Motor neuron (in vitro differentiated cells): ENCODE results near the gene NT5C3B. TPM values are rescaled to one million over a fixed set of nuclear protein-coding genes. Genes with fewer than 3 reads are reported as not detected.

ENCODE experiments used
- ATAC-seq, 8 experiments: fragments of 200-7000 bp; cut with Tn5 transposase; replicated peaks in 6 of 8; 2 replicates each; pipeline ENCODE4 v1.8.0; 2021; ENCODE audit warnings: mild to moderate bottlenecking in 8 of 8, moderate library complexity in 8 of 8
- H3K27ac ChIP-seq, 2 donors: fragments of 250-450 bp; sonication (Bioruptor Pico); 2 replicates each; pipeline ENCODE4 v1.9.0; 2021; ENCODE audit warnings: antibody characterized with exemption in 2 of 2, mild to moderate bottlenecking in 2 of 2, moderate library complexity in 1 of 2
- H3K4me1 ChIP-seq, 2 donors: fragments of 250-450 bp; sonication (Bioruptor Pico); replicated peaks in 1 of 2; 2 replicates each; pipeline ENCODE4 v1.6.1; 2021; ENCODE audit warnings: antibody characterized with exemption in 2 of 2, mild to moderate bottlenecking in 2 of 2, moderate library complexity in 1 of 2
- H3K4me3 ChIP-seq, 5 donors: fragments of 250-450 bp; sonication (Bioruptor Pico); 2 replicates each; pipeline ENCODE4 v1.9.0; 2021; ENCODE audit warnings: antibody characterized with exemption in 5 of 5, mild to moderate bottlenecking in 5 of 5, moderate library complexity in 4 of 5
- WGBS, 10 experiments: fragments of 450-650 bp; shearing (Covaris generic); methylation state at CpG; one replicate each; pipeline ENCODE4 v1.0.0; 2022; 5-methylcytosine and 5-hydroxymethylcytosine counted together
- in situ Hi-C, 9 experiments: fragments of 400-800 bp; cut with MboI; loops; one replicate each; pipeline ENCODE4 v1.15.0; 2021; ENCODE audit warnings: low sequenced_read_pairs in 9 of 9, low pct_unique_long_range_greater_than_20kb in 2 of 9; ENCODE audit not compliant: unreplicated experiment in 9 of 9
- total RNA-seq, 8 experiments: library from RNA; unstranded; fragments of 300-600 nt; gene quantifications; 2 replicates each; pipeline versions ENCODE4 v1.2.3 to v1.2.4, GENCODE V29; 2022

Gene NT5C3B
- total RNA-seq, 8 experiments from 2014 or later, result 55.9 to 126 (median 104) TPM

DNA sequence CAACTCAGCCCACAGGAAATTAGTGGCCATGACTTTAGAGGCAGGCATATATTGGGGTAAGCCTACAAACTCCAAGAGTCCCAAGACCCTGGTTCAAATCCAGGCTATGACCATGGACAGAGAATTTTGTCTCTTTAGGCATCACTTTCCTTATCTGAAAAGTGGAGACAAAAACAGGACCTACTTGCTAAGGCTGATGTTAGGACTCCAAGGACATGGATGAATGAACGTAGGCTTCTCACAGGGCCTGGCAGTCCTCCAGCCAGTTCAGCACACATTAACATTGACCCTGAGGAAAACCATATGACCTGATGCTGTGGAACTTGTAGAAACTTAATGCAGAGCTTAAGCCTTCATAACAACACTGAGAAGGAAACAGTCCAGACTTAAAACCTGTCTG lies 21.8 kb downstream of the NT5C3B start:
- ATAC-seq, result no peak
- Histone ChIP-seq H3K4me3 (peak overlapping the region in 4 of 5 donors; percentile 77 to 96 (median 86)), H3K27ac (peak overlapping the region in 1 of 2 donors; percentile 93), H3K4me1 (peaks cover 6 to 21% of the 10 kb centered on the region in 2 donors)
- in situ Hi-C loops, result no loop called here
- WGBS, 10 experiments, result 67 to 83% (median 80%) methylated on average over 1 of the region's 1 CpG; no CpG with 5 or more reads in 7 of the 10 experiments

DNA sequence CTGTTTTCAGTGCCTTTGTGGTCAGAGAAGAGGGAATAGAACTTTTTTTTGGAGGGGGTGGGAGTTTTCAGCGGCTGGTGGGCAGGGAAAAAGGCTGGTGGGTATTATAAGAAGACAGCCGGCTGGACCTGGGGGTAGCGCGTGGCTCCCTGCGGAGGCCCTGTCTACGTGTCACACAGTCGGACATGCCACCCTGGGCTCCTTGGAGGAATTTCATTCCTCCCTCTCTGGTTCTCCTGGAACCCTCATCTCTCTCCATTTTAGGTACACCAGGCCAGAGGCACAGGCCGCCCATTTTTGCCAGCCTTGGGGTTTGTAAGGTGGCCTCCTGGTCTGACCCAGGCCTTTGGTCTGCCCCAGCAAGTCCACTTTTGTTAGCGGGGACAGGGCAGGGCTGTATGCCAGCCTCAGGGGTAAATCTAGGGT lies 22.3 kb downstream of the NT5C3B start:
- in situ Hi-C loops, result no loop called here
- WGBS, 10 experiments, result 26 to 80% (median 47%) methylated on average over 1 to 4 of the region's 9 CpGs; no CpG with 5 or more reads in 7 of the 10 experiments
- Histone ChIP-seq H3K4me1 (peaks cover 6 to 21% of the 10 kb centered on the region in 2 donors), H3K27ac (peak overlapping the region; percentile 89 to 93), H3K4me3 (peak overlapping the region; percentile 77 to 96 (median 80))
- no peak for ATAC-seq

DNA sequence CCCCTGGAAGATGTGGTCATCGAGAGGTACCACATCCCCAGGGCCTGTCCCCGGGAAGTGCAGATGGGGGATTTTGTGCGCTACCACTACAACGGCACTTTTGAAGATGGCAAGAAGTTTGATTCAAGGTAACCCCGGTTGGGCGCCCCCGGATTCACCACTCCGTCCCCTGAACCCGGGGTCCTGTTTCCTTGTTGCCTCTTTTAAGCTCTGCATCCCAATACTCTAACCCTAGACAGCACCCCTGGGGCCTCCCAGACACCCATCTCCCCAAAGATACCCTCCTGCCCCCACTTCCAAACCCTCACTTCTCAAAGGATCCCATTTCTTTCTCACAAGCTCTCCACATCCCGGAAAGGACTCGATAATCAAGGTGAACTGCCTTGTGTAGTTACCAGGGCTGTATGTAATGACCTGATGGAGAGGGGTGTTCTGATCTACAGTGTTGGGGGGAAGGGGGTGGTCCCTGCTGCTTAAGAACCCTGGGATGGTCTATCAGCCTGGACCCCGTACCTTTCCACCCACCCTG lies 22.8 kb downstream of the NT5C3B start:
- Histone ChIP-seq H3K4me1 (peaks cover 6 to 21% of the 10 kb centered on the region in 2 donors), H3K27ac (peak overlapping the region; percentile 89 to 93), H3K4me3 (peak overlapping the region; percentile 77 to 96 (median 80))
- in situ Hi-C loops, result no loop called here
- ATAC-seq, result peak in 1 of 8 experiments; percentile 1
- 11 to 20% methylated on average over 2 to 7 of the region's 12 CpGs; no CpG with 5 or more reads in 8 of the 10 experiments for WGBS, 10 experiments

DNA sequence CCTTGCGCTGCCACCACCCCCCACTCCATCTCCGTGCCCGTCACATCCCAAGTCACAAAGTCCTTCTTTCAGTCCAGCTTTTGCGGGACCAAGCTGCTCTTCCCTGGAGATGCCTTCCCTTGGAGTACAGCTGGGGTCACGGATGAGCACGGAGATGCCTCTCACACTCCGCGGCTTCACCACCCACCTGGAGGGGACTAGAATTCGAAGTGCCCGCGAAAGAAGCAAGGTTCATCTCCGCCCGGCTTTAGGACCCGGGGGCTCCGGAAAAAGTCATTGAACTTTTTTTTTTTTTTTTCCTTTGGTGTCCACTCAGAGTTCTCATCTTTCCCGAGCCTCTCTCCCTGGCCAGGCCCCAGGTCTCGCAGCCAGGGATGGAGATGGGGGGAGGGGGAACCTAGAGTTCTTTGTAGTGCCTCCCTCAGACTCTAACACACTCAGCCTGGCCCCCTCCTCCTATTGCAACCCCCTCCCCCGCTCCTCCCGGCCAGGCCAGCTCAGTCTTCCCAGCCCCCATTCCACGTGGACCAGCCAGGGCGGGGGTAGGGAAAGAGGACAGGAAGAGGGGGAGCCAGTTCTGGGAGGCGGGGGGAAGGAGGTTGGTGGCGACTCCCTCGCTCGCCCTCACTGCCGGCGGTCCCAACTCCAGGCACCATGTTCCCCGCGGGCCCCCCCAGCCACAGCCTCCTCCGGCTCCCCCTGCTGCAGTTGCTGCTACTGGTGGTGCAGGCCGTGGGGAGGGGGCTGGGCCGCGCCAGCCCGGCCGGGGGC lies 23.5 kb downstream of the NT5C3B start, which contains the start of gene FKBP10:
Gene FKBP10 (plus strand): TSS at position 624 of the 771 bp plus-strand sequence. CDS start 31 bp downstream, at position 655.
- H3K4me3 ChIP-seq, result peak within 1 kb of the TSS; percentile 77 to 96 (median 80)
- peak within 1 kb of the TSS; percentile 89 to 93 for H3K27ac ChIP-seq
- ATAC-seq, result peak; percentile 48 to 79 (median 77)
- peaks cover 6 to 21% of the 10 kb centered on the region in 2 donors for H3K4me1 ChIP-seq
- WGBS, 10 experiments, result 0 to 2% (median 0%) methylated on average over 1 to 15 of the region's 35 CpGs; no CpG with 5 or more reads in 4 of the 10 experiments
- in situ Hi-C loops, result no loop called here

DNA sequence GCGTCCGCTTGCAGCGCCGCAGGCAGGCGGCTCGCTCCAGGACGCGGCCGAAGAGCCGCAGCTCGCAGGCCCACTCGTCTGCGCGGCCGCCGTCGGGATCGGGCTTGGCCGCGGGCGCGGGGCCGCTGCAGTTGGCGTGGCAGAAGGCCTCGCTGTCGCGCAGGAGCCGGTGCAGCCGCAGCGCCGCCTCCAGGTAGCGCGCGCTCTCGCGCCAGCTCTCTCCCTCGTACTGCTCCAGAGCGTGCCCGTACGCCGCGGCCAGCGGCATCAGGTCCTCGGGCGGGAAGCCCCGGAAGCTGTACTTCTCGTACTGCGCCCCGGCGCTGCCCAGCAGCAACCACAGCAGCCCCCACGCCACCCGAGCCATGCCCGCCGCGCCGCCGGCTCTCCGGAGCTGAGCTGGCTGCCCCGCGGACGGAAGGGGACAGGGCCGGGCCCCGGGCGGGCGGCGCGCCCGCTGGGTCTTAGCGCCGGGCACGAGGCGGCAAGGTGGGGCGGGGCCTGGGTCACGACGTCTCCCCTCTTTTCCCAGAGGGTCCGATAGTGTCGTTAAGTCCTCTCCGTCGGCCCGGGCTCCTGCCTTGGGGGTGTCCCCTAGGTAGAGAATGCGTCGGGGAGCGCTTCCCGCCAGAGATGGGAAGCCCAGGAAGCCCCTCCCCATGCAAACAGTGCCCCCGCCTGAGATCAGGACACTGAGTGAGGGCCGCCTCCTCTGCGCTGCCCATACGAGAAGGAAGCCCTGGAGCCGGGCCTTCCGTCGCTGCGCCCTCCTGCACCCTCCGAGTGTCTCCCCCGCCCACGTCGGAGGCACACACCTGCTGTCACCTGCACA lies 24.3 kb downstream of the NT5C3B start, which contains the start of gene P3H4:
Gene P3H4 (minus strand): TSS at position 401 of the 832 bp plus-strand sequence. CDS start 34 bp downstream, at position 367.
- H3K4me3 ChIP-seq, result peak within 1 kb of the TSS; percentile 77 to 96 (median 80)
- in situ Hi-C loops, result no loop called here
- ATAC-seq, result peak; percentile 68 to 81 (median 72)
- 0 to 4% (median 0%) methylated on average over 4 to 27 of the region's 96 CpGs; no CpG with 5 or more reads in 7 of the 10 experiments for WGBS, 10 experiments
- peak within 1 kb of the TSS; percentile 89 to 93 for H3K27ac ChIP-seq
- peaks cover 6 to 21% of the 10 kb centered on the region in 2 donors for H3K4me1 ChIP-seq

DNA sequence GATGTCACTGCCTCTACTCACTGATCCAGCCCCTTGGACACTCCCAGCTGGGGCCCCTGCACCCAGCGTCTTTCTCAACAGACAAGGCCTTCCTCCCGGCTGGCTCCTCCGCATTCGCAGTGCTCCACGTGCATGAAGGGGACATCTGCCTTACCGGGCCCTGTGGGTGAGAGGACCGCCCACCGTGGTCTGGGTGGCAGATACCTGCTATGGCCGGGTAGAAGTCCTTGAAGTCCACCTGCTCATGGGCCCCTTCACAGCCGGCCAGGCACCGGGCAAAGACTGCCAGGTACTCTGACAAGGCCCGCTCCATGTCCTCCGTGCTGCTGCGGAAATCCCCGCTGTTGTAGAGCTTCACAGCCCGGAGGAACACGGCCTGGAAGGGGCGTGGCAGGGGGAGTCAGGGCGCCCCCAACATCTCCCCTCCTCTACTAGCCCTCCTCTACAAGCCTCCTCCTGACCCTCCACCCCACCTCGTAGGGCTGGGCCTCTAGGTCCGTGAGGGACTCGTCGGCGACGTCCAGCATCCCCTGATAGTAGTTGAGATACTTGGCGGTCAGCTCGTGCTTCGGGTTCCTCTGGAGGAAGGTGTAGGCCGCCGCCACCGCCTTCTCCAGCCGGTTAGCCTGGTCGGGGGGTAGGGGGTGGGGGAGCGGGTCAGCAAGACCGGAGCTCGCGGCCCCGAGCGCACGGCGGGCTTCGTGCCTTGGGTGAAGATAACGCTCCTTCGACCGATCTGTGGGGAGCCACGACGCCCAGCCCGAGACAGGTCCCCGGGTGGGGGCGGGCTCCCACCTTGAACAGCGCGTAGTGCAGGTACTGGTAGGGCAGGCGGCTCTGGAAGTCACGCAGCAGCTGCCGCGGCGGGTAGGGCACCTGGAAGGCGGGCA lies 25.1 kb downstream of the NT5C3B start:
- in situ Hi-C loops, result no loop called here
- ATAC-seq, result peak in 4 of 8 experiments; percentile 1 to 4 (median 2)
- Histone ChIP-seq H3K27ac (peak overlapping the region; percentile 89 to 93), H3K4me3 (peak overlapping the region; percentile 77 to 96 (median 80)), H3K4me1 (peaks cover 6 to 21% of the 10 kb centered on the region in 2 donors)
- 3 to 21% methylated on average over 4 to 14 of the region's 58 CpGs; no CpG with 5 or more reads in 8 of the 10 experiments for WGBS, 10 experiments

DNA sequence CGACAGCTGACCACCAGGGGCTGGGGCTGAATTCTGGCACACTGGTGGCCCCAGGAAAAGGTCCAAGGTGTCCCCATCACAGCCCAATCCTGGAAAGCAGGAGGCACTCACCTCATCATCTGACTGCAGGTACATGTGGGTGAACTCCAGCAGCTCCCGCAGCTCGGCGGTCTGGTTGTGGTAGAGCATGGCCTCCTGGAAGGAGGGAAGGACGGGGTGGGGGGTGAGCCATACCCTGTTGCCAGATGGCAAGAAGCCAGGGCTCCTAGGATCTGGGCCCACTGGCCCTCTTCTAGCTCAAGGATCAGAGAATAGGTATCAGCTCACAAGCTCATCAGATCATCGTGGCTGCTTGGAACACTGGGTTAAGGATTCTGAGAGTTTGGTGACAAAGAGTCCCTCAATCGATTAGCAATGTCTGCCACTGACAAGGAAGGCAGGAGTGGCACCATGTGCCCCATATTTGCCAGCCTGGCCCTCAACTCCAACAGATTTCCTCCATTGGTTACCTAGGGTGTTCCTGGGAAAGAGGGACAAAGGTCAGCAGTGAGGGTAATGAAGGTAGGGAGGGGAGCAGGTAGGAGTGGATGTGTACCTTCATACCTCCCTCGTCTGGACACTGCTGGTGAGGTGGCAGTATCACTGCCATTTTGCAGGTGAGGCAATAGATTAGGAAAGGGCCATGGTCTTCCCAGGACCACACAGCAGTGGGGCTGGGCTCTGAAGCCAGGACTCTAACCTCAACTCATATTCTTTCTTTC lies 29.2 kb downstream of the NT5C3B start:
- H3K4me3 ChIP-seq, result no peak overlapping the region
- no peak for ATAC-seq
- H3K4me1 ChIP-seq, result peaks cover 6 to 13% of the 10 kb centered on the region in 2 donors
- H3K27ac ChIP-seq, result no peak overlapping the region
- in situ Hi-C loops, result loop anchor here in 1 of 9 experiments (10.0 kb wide), 1 partner anchor 72 kb away; the partner anchor contains the start of gene HAP1
- WGBS, 10 experiments, result 60 to 100% (median 90%) methylated on average over 1 to 3 of the region's 8 CpGs; no CpG with 5 or more reads in 5 of the 10 experiments

DNA sequence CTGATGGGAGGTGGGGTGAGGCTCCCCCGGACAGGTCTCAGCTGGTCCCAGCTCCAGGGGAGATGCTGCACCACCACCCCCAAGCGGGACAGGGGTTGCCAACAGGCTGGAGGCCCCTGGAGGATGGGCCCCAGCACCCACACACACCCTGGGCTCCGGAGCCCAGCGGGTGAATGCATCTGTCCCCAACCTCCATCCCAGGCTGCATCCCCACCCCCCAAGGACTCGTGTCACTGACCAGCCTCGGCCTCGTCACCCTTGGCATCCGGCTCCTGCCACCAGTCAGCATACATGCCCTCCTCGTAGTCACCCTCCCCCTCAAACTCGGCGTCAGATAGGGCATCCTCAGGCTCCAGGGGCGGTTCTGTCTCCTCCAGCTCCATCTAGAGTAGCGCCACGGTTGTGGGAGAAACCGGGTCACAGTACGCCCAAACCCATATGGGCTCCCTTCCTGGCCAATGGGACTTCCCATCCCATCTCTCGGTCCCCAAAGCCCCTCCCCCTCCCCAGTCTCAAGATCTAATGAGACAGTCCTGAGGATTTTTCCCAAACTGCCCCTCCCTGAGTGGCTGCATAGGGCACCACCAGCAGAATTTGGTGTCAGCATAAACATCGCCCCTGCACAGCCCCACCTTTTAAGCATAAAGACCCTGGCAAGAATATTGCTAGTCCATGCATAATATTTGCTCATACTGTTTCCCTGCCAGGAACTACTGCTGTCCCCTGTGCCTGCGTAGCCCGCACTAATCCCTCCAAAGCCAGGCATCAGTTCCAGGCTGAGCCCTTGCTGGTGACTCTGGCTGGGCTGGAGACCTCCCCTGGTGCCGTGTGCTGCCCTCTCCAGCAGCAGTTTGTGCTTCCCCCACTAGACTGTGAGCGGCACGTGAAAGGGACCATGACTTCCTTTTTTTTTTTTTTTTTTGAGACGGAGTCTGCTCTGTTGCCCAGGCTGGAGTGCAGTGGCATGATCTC lies 32.7 kb downstream of the NT5C3B start:
- H3K27ac ChIP-seq, result no peak overlapping the region
- no peak overlapping the region for H3K4me3 ChIP-seq
- peaks cover 0 to 9% of the 10 kb centered on the region in 2 donors for H3K4me1 ChIP-seq
- peak in 3 of 8 experiments; percentile 11 to 65 (median 13) for ATAC-seq
- WGBS, 10 experiments, result 0 to 100% (median 72%) methylated on average over 1 to 8 of the region's 24 CpGs; no CpG with 5 or more reads in 4 of the 10 experiments
- in situ Hi-C loops, result loop anchor here in 2 of 9 experiments (5.0 to 10.0 kb wide), 2 partner anchors 66 to 69 kb away; partner anchors contain the start of gene HAP1 (in 1 of the 2)

DNA sequence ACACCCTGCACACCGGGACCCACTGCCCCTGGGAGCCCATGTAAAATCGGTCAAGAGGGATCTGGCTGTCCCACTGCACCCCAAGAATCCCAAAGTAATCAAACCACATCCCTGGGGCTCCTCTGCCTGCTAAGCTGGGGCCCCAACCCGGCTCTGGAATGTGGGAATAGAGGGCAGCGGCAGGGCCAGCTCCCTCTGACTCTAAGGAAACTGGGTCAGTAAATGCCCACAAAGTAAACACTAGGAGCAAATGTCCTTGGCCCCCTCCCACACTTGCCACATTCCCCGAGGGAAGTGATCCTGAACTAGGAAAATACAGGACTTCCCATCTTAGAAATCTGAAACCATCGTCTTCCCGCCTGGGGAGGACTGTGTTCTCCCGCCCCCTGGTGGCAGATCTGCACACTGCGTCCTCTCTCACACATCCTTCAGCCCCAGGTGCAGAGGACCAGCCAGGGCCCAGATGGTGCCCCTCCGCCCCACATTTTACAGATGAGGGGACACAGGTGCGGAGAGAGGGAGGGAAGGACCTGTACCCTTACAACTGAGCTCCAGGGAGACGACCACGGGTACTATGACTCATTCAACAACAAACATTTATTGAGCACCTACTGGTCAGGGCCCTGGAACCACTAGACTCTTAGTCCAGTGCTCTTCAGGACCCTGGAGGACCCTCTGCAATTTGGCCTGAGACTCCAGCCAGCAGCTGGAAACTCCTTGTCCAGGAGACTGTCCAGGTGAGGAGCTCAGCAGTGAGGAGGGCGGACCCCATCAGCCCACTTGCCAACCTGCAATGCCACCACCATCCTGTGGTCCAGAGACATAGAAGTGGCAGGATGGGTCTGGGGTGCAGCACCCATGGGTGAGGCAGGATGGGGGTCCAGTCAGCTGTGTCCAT lies 34.4 kb downstream of the NT5C3B start:
- no peak overlapping the region for H3K4me3 ChIP-seq
- H3K27ac ChIP-seq, result no peak overlapping the region
- peaks cover 0 to 9% of the 10 kb centered on the region in 2 donors for H3K4me1 ChIP-seq
- peak; percentile 44 to 81 (median 74) for ATAC-seq
- WGBS, 10 experiments, result 0 to 60% (median 4%) methylated on average over 1 to 9 of the region's 14 CpGs; no CpG with 5 or more reads in 4 of the 10 experiments
- in situ Hi-C loops, result loop anchor here in 2 of 9 experiments (5.0 to 10.0 kb wide), 2 partner anchors 64 to 67 kb away; partner anchors contain the start of gene HAP1 (in 1 of the 2)
